Stomach smooth muscle (tissue), 2 donors: ENCODE measurements around the gene LRRC4C.

ENCODE experiments used
- H3K27ac ChIP-seq: one replicate; pipeline ENCODE4 v1.7.0; 2013; ENCODE audit warnings: mild to moderate bottlenecking, low read length, inconsistent platforms
- H3K27me3 ChIP-seq, 2 donors: one replicate each; pipeline ENCODE4 v1.7.0; 2013; ENCODE audit warnings: low read length in 2 of 2; ENCODE audit not compliant: insufficient read depth in 2 of 2, control insufficient read depth in 1 of 2
- H3K36me3 ChIP-seq, 2 donors: one replicate each; pipeline ENCODE4 v1.7.0; 2013; ENCODE audit warnings: low read length in 2 of 2; ENCODE audit not compliant: control insufficient read depth in 2 of 2, insufficient read depth in 2 of 2
- H3K4me1 ChIP-seq: one replicate; pipeline ENCODE4 v1.7.0; 2013; ENCODE audit warnings: low read length; ENCODE audit not compliant: control insufficient read depth, insufficient read depth
- H3K4me3 ChIP-seq, 2 donors: one replicate each; pipeline ENCODE4 v1.7.0; 2013; ENCODE audit warnings: low read length in 2 of 2
- H3K9ac ChIP-seq, 2 donors: one replicate each; pipeline ENCODE4 v1.7.0; 2013; ENCODE audit warnings: low read length in 2 of 2, mild to moderate bottlenecking in 1 of 2
- H3K9me3 ChIP-seq, 2 donors: one replicate each; pipeline ENCODE4 v1.7.0; 2013; ENCODE audit warnings: low read length in 2 of 2; ENCODE audit not compliant: control insufficient read depth in 2 of 2
- donor health status: healthy.
- donor health status: Pancreatic carcinoma.

LRRC4C gene

DNA sequence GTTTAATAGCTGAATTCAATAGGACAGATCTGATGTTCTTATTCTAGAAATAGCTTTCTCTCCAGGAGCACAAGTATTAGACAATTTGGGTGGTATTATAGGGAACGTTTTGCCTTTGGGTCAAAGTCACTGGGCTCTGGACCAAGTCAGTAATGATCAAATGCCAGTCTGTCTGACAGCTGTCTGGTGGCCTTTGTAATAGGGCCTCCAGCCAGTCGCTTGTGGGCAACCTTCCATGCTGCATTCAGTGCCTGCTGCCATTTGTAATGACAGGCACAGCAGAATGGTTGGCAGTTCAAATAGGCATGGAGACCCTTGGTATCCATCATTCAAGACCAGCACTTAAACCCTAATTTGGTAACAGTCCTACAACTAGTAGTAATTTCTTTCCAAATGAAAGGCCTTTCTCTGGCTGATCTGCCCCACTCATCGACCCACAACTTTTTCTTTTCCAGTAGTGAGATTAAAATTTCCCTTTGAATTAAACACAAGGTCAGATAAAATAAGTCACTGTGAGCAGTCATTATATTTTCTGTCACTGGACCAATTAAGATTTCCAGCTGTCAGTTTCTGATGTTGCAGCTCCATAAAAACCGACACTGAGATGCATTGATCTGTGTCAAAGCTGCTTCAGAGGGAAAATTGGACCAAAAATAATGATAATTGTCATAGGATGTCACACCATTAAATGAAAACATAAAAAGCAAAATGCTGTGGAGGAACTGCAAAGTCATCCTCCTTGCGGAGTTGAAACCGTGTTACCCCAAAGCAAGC is 1038.1 kb downstream of the LRRC4C start:
- H3K4me3 ChIP-seq: no peak overlapping the region
- no peaks in the 10 kb centered on the region for H3K27me3 ChIP-seq
- no peaks in the 10 kb centered on the region for H3K36me3 ChIP-seq
- no peaks in the 10 kb centered on the region for H3K4me1 ChIP-seq
- no peak overlapping the region for H3K27ac ChIP-seq
- no peak overlapping the region for H3K9ac ChIP-seq
- no peaks in the 10 kb centered on the region for H3K9me3 ChIP-seq

DNA sequence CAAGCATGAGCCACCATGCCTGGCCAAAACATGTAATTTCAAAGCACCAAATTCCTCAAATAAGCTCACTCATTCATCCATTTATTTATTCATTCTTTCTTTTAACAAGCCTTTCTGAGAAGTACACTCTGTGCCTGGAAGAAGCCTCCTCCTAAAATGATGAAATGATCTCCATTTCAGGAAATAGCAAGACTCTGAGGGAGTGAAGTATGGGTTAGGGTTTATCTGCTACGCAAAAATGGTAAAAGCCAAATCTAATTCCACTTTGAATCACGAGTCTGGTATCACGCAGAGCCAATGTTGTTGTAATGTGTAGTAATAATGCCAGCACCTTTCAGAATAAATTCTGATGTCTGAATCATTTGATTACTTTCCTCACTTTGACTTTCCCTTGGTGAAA is 1041.8 kb downstream of the LRRC4C start:
- Histone ChIP-seq H3K27ac (no peak overlapping the region), H3K4me1 (no peaks in the 10 kb centered on the region), H3K36me3 (no peaks in the 10 kb centered on the region), H3K27me3 (no peaks in the 10 kb centered on the region), H3K4me3 (no peak overlapping the region), H3K9ac (no peak overlapping the region), H3K9me3 (no peaks in the 10 kb centered on the region)

DNA sequence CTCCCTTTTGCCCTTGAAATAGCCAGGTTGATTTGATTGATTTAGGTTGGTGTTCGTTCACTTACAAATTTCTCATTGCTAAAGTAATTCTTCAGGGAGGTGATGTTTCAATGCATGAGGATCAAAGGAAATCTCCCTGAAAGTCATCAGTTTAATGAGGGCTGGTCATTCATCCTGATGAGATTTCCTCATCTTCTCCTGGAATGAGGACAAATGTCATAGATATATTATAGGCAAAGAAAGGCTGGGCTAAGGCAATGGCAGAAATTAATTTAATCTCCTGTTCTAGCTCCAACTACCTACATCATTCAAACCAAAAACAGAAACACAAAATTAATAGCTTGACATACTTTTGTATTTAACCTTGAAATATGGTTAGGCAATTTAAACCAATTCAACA is 1052.1 kb downstream of the LRRC4C start:
- H3K27me3 ChIP-seq: no peaks in the 10 kb centered on the region
- no peaks in the 10 kb centered on the region for H3K36me3 ChIP-seq
- H3K4me1 ChIP-seq: no peaks in the 10 kb centered on the region
- no peak overlapping the region for H3K4me3 ChIP-seq
- no peak overlapping the region for H3K27ac ChIP-seq
- H3K9ac ChIP-seq: no peak overlapping the region
- no peaks in the 10 kb centered on the region for H3K9me3 ChIP-seq

DNA sequence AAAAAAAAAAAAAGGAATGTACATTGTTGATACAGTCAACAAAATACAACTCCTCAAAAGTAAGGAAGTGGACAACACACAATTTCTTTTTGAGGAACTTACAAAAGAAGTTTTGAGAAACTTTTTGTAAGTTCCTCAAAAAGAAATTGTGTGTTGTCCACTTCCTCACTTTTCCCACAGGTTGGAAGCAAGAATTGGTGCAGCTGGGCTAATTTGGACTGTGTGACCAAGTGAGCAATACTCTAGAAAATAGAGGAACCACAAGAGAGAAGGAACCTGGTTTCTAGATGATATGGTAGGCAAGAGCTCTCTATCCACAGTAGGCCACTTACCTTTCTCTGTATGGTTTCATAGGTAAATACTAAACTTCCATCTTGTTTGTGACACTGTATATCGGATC is 1053.8 kb downstream of the LRRC4C start:
- no peaks in the 10 kb centered on the region for H3K9me3 ChIP-seq
- H3K27me3 ChIP-seq: no peaks in the 10 kb centered on the region
- no peak overlapping the region for H3K27ac ChIP-seq
- H3K4me1 ChIP-seq: no peaks in the 10 kb centered on the region
- no peak overlapping the region for H3K4me3 ChIP-seq
- no peak overlapping the region for H3K9ac ChIP-seq
- H3K36me3 ChIP-seq: no peaks in the 10 kb centered on the region

DNA sequence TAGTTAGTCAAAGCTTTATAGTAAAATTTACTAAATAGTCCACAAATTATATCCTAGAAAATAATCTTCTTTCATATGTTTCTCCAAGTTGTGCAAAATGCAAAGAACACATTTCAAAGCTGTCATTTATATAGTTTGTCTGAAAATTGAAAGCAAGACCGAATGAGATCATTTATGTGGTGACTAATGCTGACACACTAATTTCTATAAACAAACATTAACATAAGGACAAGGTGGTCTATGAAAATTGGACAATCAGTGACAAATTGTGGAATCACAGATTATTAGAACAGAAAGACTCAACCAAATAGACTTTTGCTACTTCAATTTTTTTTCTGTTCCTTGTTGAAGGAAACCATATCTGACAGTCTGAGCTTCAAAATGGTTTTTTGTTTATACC is 1056.1 kb downstream of the LRRC4C start:
- no peaks in the 10 kb centered on the region for H3K36me3 ChIP-seq
- H3K4me3 ChIP-seq: no peak overlapping the region
- H3K27me3 ChIP-seq: no peaks in the 10 kb centered on the region
- no peaks in the 10 kb centered on the region for H3K9me3 ChIP-seq
- no peak overlapping the region for H3K27ac ChIP-seq
- no peaks in the 10 kb centered on the region for H3K4me1 ChIP-seq
- H3K9ac ChIP-seq: no peak overlapping the region

DNA sequence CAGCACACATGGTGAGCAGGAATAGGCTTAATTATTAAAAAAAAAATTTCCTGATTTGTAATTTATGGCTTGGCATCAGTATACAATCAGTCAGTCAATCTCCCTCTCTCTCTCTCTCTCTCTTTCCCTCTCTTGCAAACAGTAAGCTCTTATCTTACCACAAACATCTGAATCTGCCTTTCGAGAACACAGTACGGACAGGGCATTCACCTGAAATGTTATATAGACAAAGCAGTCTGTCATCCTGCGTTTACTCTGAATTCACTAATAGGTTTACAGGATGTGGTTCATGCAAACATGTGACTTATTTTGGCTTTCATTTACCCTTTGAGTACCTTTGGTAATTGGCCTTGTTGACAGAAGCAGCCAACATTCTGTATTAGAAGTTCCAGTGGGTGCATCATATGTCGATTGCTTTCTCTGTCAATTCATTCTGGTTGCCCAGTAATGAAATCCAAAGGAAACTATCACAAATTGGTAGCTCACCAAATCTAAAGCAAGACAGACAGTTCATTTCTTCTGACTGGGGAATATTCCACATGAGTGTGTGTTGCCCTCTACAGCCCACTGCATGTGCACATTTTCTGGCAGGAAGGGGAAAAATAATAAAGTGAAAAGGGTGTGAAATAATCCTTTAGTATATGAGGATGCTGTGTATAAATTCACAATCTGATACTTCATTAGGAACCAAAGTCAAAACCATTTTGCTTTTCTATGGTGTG is 1058.2 kb downstream of the LRRC4C start:
- Histone ChIP-seq H3K27me3 (no peaks in the 10 kb centered on the region), H3K4me1 (no peaks in the 10 kb centered on the region), H3K27ac (no peak overlapping the region), H3K4me3 (no peak overlapping the region), H3K9me3 (no peaks in the 10 kb centered on the region), H3K36me3 (no peaks in the 10 kb centered on the region), H3K9ac (no peak overlapping the region)

DNA sequence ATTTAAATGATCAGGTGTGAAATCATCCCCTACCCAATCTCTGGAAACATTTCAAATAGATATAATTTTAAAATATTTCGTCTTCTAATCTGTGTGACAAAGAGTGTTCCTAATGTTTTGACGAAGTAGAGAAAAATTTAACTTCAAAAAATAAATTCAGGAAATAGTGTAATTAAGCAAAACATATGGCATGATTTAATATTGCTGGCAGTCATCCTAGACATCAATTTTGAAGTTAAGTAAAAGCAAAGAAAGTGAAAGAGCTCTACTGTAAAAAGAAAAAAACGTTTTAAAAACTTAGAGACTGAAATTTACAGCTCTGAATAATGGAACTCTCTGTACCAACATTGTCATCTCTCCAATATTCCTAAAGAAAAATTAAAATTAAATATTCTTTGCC is 1062.3 kb downstream of the LRRC4C start:
- H3K27me3 ChIP-seq: no peaks in the 10 kb centered on the region
- H3K4me3 ChIP-seq: no peak overlapping the region
- H3K9me3 ChIP-seq: no peaks in the 10 kb centered on the region
- H3K27ac ChIP-seq: no peak overlapping the region
- H3K36me3 ChIP-seq: no peaks in the 10 kb centered on the region
- H3K9ac ChIP-seq: no peak overlapping the region
- H3K4me1 ChIP-seq: no peaks in the 10 kb centered on the region

DNA sequence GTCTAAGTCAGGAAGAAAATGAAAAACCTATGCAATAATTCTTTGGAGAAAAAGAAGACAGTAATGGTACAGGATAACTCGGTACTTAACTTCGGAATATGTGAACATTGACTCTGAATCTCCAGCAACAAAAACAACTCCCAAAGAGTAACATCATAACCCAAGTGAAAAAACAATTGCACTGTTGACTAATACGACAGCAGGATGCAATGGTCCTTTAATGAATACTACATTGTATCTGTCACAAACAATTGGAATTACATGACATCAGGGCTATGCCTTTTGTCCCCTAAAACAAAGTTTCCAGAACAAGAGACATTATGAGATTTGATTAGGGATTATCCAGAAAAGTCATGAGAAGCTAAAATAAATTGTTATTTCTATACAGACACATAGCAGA is 1065.9 kb downstream of the LRRC4C start:
- H3K27me3 ChIP-seq: no peaks in the 10 kb centered on the region
- no peak overlapping the region for H3K27ac ChIP-seq
- no peak overlapping the region for H3K4me3 ChIP-seq
- H3K4me1 ChIP-seq: no peaks in the 10 kb centered on the region
- no peak overlapping the region for H3K9ac ChIP-seq
- H3K9me3 ChIP-seq: no peaks in the 10 kb centered on the region
- no peaks in the 10 kb centered on the region for H3K36me3 ChIP-seq

DNA sequence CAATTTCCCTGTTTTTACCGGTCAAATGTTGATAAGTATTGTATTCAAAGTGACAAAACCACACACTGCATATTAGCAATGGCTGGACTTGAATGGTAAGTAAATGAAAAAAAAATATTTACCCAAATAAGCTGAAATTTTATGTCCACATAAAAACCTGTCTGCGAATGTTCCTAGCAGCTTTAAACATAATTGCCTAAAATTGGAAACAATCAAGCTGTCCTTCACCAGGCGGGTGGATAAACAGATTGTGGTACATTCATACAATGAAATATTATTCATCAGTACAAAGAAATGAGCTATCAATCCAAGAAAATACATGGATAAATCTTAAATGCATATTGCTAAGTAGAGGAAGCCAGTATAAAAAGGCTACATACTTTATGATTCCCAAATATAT is 1067.8 kb downstream of the LRRC4C start:
- Histone ChIP-seq H3K27ac (no peak overlapping the region), H3K36me3 (no peaks in the 10 kb centered on the region), H3K27me3 (no peaks in the 10 kb centered on the region), H3K4me1 (no peaks in the 10 kb centered on the region), H3K9me3 (no peaks in the 10 kb centered on the region), H3K9ac (no peak overlapping the region), H3K4me3 (no peak overlapping the region)

DNA sequence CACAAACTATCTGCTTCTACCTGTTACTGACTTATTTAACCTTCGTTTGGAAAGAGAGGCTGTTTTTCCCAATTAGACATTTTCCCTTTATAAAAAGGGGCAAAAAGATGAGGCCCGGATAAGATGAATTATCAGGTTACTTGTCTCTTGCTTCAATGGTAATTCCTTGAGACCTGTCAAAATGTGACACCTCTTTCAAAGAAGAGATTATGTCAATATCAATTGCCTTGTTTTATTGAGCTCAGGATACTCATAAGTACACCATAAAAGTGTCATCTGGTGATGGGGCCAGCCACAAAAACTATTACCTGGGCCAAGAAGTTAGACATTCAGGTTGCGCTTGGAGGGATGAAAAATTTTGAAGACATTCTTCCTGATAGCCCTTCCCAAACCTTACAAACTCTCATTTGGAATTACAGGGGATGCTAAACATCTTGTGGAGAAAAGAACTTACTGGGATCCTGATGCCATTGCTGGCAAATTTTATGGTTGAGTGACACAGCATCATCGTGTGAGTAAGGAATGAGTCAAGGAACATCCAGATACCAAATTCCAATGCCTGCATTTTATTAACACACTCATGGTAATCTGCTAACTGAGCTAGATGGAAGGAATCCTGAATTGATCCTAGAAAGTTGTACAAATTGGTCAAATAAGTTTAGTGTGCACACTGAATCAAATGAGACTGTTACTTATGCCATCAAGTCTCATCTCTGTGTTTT is 1071.2 kb downstream of the LRRC4C start:
- Histone ChIP-seq H3K4me3 (no peak overlapping the region), H3K27me3 (no peaks in the 10 kb centered on the region), H3K36me3 (no peaks in the 10 kb centered on the region), H3K4me1 (no peaks in the 10 kb centered on the region), H3K9ac (no peak overlapping the region), H3K9me3 (no peaks in the 10 kb centered on the region), H3K27ac (no peak overlapping the region)
